ENCODE data around the gene NEB. TPM values are rescaled to one million over a fixed set of nuclear protein-coding genes. Genes with fewer than 3 reads are reported as not detected.
A peak's percentile ranks its signal among the peaks of the same experiment; 100 is the strongest.
"Not testable (repeated sequence)": the region's sequence is repeated elsewhere in the genome, so short reads cannot be mapped to it uniquely, and the experiment has no call there.

The NEB gene
- total RNA-seq, 1 experiment from 2014 or later: 0.52 TPM

DNA sequence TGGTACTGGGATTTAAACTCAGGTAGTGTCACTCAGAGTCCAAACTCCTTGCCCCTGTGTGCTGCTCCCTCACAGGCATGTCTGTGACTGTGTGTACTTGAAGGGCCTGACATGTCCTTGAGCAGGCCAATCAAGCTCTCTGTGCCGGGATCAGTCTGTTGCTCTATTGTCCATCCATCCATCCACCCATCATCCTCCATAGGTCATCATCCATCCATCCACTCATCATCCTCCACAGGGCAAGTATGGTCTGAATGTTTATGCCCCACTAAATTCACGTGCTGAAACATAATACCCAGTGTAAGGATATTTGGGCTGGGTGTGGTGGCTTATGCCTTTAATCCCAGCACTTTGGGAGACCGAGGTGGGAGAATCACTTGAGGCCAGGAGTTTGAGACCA is 24.5 kb upstream of the NEB start:
- no peak for DNase-seq (ENCODE audit: low spot score)

DNA sequence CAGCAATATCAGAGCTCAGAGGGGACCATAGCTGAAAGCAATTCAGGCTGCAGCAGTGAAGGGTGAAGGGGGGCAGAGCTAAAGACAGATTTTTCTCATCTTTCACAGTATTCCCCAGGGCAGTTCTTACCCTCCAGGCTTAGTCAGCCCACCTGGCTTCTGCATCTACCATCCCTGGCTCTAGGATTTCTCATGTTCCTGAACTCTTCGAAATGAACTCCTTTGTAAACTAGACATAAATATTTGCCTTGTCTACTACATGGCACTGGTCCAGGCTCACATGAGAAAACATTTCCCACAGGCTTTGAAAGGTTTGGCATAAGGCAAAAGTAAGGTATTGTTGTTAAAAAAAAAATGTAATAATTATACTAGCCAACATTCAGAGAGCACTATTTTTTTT is 23.6 kb upstream of the NEB start:
- DNase-seq (ENCODE audit: low spot score): no peak

DNA sequence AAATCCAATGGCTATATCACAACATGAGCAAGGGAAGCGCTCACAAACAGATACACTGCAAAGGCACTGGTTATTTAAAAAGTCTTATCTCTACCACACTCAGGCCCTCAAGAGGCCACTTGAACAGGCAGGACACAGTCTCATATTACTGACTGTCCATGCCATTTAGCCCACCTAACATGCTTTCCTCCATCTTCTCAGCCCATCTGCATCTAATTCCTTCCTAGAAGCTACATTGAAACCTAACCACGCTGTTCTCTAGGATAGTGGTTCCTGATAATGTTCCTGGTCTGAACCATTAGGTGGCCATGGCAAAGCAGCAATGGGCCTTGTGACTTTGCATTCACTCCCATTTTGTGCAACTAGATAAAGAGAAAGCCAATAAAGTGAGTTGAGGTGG is 22.5 kb upstream of the NEB start:
- no peak for DNase-seq (ENCODE audit: low spot score)

DNA sequence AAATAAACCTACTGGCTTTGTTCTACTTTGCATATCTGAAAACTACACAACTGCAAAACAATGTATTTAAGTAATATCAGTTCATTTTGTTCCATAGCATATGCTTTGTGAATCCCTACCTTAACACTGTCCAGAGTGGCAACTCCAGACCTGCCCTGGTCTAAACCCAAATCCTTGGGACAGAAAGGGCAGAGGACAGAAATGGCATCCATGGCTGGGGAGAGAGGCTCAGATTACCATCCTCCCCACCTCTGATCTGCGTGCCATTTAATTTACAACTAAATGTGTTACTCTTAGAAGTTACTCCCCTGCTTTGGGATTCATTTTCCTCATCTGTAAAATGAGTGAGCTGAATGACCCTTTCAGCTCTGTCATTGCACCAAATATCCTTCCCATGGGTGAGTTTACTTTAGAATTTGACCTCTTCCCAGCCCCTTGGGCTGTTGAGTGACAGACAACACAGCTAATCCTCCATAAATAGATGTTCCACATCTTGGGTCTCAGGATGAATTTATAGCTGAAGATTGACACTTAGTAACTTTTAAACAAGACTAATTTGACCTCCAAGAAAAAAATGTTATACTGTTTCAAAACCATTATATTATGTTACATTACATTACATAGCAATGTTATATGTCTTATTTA is 20.1 kb upstream of the NEB start:
- no peak for DNase-seq (ENCODE audit: low spot score)

DNA sequence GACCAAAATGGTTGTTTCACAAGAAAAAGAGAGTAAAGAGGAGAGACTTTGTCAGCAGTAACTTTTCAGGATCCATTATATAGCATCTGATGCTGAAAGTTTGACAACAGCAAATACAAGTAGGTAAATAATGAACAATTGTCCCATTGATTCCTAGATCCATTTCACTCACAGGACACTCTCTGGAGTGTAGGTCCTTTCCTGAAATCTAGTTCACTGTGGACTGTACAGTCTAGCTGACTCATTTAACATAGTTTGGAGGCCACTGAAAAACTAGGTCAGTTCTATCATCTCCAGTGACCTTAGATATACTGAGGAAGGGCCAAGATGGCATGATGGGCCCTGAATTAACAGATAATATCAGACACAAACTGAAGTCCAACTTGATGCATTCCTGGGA is 19.3 kb upstream of the NEB start:
- no peak for DNase-seq (ENCODE audit: low spot score)

DNA sequence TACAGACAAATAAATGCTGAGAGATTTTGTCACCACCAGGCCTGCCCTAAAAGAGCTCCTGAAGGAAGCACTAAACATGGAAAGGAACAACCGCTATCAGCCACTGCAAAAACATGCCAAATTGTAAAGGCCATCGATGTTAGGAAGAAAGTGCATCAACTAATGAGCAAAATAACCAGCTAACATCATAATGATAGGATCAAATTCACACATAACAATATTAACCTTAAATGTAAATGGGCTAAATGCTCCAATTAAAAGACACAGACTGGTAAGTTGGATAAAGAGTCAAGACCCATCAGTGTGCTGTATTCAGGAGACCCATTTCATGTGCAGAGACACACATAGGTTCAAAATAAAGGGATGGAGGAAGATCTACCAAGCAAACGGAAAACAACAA is 11.0 kb upstream of the NEB start:
- not testable (repeated sequence) for DNase-seq (ENCODE audit: low spot score)

DNA sequence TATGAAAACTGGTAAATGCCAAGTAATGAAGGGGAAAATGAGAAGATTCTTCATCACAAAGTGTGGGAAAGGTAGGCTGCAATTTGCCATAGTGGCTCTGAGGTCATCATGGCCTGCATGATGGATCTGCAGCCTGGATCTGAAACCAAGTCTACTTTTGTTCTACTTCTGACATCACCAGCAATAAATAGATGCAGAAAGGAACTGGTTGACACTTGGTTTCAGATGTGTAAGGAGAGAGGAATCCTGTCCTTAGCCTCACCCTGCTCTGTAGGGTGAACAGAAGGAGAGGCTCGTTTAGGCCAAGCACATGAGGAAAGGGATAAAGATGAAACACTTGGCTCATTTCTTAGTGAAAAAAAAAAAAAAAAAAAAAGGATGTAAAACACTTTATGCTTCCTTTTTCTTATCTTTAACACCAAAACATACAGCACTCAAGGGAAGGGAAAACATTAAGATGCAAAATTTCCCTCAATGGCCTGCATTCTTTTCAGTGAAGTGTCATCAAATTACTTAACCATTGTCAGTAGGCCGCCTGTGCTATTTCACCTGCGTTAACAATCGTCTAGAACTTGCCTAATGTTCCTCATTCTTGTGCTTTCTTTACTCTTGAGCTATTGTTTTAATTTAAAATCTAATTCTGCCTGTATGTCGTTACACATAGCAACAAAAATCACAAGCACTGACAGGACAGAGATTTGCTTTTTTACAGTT is 3.9 kb downstream of the NEB start:
- peak; percentile 5 for DNase-seq (ENCODE audit: low spot score)

DNA sequence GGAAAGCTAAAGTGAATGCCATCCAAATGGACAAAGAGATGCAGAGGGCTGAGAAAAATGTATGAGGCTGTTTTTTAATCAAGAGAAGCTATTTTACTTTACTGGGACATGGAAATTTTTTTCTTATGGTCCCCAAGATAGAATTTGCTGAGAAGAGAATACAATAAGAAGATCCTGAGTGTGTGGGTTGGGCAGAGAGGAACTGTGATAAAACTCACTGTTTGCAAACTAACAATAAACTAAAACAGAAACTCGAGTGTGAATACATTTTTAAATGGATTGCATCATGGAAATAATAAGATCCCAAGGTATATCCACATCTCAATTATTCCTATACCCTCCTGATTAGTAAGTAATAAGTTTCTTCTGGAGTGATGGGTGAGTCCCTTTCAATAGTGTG is 4.4 kb downstream of the NEB start:
- no peak for DNase-seq (ENCODE audit: low spot score)

DNA sequence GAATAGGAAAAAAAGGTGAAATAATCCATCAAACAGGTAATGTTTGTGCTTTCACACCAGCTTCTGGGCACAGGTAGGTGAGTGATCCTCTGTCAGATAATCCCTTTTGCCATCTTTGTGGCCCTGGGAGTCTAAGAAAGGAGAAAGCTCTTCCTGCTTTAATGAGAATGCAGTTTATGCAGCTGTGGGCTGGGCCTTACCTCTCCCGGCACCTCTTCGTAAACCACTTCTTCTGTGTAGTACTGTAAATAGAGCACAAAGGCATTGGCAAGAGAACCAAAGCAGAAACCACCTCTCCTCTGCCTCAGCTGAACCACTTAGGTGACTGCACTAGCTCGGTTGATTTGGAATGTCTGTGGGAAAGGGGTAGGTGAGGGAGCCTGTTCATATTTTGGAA is 4.9 kb downstream of the NEB start:
- no peak for DNase-seq (ENCODE audit: low spot score)

- DNase-seq (ENCODE audit: low spot score): no peak
These were observed 5.4 kb downstream of the NEB start for GRCh38 chr2:151728804-151729414.

DNA sequence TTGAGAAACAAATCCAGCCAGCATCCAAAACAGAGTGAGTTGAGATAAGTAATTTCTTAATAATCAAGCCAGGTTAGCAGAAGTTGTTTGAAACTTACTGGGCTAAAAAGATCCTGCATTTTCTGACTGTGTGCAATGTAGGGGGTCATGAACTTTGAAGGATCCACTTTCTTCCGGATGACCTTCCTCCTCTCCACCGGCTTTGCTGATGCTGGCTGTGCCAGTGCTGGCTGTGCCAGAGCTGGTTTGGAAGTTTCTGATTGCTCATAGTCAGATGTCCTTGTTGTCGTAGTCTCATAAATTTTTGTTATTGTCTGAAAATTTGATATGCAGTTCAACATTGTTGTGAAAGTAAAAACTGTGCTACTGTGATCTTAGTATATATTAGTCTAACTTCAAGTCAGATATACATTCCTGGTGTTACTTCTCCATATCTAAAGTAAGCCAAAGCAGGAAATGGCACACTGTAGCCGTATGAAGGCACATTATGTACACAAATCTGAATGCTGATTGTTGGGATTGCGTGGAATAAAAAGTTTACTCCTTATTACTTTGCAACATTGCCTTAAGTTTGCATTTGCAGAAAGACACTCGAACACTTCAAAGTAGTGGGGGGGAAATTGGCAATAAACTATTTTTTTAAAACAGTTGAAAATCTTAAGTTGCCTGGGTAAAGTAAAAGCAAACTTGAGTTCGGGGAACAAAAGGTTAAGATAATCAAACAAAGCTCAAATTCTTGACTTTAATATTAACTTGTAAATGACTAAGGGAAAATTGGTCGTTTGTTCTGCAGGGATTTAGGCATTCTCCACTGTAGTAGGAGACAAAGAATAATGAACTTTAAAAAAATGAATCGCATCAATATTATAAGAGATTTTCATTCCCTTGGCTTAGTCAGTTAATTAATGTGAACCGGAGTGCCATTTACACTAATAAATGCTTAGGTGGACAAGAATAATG is 6.4 kb downstream of the NEB start:
- DNase-seq (ENCODE audit: low spot score): no peak

- DNase-seq (ENCODE audit: low spot score): no peak
These were observed 13.1 kb downstream of the NEB start for GRCh38 chr2:151721161-151721560.

DNA sequence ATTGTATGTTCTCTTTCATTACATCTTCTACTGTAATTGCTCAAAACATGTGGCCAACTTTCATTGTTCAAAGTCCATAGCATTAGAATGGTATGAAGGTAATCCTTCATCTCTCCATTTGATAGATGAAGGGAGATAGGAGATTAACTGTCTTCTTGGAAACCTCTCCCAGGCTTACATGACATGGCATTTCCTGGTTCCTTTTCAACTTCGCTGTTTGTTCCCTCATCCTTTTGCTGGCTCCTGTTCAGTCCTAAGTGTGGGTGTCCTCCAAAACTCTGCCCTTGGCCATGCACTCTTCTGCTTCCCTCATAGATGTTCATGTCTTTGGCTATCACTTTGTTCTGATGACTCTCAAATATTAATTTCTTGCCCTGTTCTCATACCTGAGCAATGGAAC is 13.8 kb downstream of the NEB start:
- DNase-seq (ENCODE audit: low spot score): no peak

GRCh38 chr2:151718796-151719195 is 15.5 kb downstream of the NEB start:
- DNase-seq (ENCODE audit: low spot score): no peak

- DNase-seq (ENCODE audit: low spot score): no peak
These were observed 16.0 kb downstream of the NEB start for GRCh38 chr2:151718247-151718646.

GRCh38 chr2:151716721-151717120 is 17.6 kb downstream of the NEB start:
- DNase-seq (ENCODE audit: low spot score): no peak

DNA sequence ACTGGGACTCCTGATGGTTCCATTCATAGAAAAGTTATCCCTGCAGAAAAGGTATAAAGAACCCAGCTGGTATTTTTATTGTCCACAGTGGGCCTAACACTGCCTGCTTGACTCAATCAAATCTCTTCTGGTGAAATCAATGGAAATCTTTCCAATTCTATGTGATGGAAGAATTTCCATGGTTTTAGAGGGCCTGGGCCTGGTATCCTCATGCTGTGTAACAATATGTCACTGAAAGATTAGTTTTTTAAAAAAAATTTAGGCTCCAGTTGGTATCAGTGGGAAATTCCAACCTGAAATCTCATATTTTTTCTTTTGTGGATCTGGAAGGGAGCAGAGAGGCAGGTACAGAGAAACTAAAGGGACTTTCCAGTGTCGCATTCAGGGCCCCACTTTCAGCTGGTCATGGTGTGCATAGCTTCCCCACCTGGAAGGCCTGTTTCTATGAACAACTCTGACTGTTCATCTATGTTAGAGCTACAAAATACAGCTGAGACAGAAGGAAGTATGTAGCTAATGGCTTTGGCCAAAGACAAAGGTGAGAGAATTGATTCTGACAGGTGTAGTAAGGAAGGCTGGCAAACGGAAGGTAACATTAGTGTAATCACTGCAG is 20.9 kb downstream of the NEB start:
- DNase-seq (ENCODE audit: low spot score): no peak

- no peak for DNase-seq (ENCODE audit: low spot score)
These were observed 23.3 kb downstream of the NEB start for GRCh38 chr2:151711025-151711424.

- no peak for DNase-seq (ENCODE audit: low spot score)
These were observed 25.5 kb downstream of the NEB start for GRCh38 chr2:151708788-151709187.

DNA sequence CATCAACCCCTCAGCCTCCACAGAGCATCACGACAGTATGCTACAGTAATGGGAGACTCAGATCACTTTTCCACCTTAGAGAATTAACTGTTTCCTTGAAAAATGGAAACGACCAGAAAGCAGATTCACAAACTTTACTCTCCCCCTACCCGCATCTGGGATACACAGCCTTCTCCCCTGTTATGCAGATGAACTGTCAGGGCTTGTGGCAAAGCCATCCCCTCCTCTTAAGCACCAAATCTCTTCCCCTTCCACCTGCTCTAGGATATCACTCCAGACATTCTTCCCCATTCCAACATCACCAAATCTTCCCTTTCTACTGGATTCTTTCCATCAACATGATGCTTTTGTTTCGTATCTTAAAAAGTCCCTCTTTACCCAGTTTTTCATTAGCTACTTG is 26.4 kb downstream of the NEB start:
- no peak for DNase-seq (ENCODE audit: low spot score)

GRCh38 chr2:151704480-151704961 is 29.8 kb downstream of the NEB start:
- DNase-seq (ENCODE audit: low spot score): not testable (repeated sequence)

- DNase-seq (ENCODE audit: low spot score): not testable (repeated sequence)
These were observed 36.1 kb downstream of the NEB start for GRCh38 chr2:151698134-151698533.

Measured in H4 (cell line).